HL-60 (cell line): ENCODE data around the gene RRP15.

Experiments used
- GABPA ChIP-seq: IDR thresholded peaks from 2 replicates; pipeline ENCODE4 v1.6.1; 2012; ENCODE audit warnings: low read depth
- POLR2AphosphoS5 ChIP-seq: IDR thresholded peaks from 2 replicates; pipeline ENCODE4 v1.6.1; 2012; ENCODE audit warnings: low read depth
- TF ChIP-seq, protein P1 (sequence below): IDR thresholded peaks from one replicate; pipeline ENCODE4 v1.5.1; 2011; ENCODE audit warnings: low read length, control low read depth, inconsistent platforms; ENCODE audit not compliant: insufficient read depth

DNA sequence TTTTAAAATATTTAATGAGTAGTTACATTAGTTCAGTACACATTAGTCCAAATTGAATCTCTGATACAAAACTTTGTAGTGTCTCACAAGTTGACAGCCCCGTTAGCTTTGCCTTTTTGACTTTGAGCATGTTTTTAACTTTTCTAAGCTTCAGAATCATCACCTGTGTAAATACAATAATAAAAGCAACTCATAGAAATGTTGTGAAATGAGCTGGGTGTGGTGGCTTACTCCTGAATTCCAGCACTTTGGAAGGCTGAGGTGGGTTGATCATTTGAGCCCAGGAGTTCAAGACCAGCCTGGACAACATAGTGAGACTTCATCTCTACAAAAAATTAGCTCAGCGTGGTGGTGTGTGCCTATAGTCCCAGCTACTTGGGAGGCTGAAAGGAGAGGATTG, 11.1 kb downstream of the RRP15 start:
- TF ChIP-seq, protein P1, sequence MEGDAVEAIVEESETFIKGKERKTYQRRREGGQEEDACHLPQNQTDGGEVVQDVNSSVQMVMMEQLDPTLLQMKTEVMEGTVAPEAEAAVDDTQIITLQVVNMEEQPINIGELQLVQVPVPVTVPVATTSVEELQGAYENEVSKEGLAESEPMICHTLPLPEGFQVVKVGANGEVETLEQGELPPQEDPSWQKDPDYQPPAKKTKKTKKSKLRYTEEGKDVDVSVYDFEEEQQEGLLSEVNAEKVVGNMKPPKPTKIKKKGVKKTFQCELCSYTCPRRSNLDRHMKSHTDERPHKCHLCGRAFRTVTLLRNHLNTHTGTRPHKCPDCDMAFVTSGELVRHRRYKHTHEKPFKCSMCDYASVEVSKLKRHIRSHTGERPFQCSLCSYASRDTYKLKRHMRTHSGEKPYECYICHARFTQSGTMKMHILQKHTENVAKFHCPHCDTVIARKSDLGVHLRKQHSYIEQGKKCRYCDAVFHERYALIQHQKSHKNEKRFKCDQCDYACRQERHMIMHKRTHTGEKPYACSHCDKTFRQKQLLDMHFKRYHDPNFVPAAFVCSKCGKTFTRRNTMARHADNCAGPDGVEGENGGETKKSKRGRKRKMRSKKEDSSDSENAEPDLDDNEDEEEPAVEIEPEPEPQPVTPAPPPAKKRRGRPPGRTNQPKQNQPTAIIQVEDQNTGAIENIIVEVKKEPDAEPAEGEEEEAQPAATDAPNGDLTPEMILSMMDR = no peak
- TF ChIP-seq GABPA = no peak
- TF ChIP-seq POLR2AphosphoS5 = no peak
